ENCODE results near the gene SIRPB2. TPM values are rescaled to one million over a fixed set of nuclear protein-coding genes. Genes with fewer than 3 reads are reported as not detected.

Gene SIRPB2
- total and polyA plus RNA-seq, 2 donors (not counting 3 experiments of a cell fraction or from before 2014, with no cell fraction given) = 9.5 to 19.7 TPM

GRCh38 chr20:1448081-1448620 lies 43.1 kb downstream of the SIRPB2 start:
- Histone ChIP-seq H4K20me1 (replicated peaks; ENCODE audit: control insufficient read depth, extremely low read depth, insufficient read depth, low read length) (no peaks in the 10 kb centered on the region), H3K9me1 (replicated peaks; ENCODE audit: control insufficient read depth, extremely low read depth, insufficient read depth, low read length) (no peaks in the 10 kb centered on the region), H3K4me2 (ENCODE audit: insufficient read depth, low read length) (no peak overlapping the region), H3K9me3 (replicated peaks; ENCODE audit: control insufficient read depth, insufficient read depth, low read length) (no peaks in the 10 kb centered on the region), H3K27me3 (ENCODE audit: control insufficient read depth in 2 of 2, insufficient read depth in 2 of 2, low read length in 2 of 2) (no peaks in the 10 kb centered on the region), H3K4me1 (ENCODE audit: control insufficient read depth, extremely low read depth, insufficient read depth, low read length) (no peaks in the 10 kb centered on the region), H3K79me2 (ENCODE audit: control insufficient read depth, insufficient read depth, low read length) (no peaks in the 10 kb centered on the region), H3K9ac (replicated peaks; ENCODE audit: extremely low read depth, insufficient read depth, low read length) (no peak overlapping the region), H3K36me3 (ENCODE audit: control insufficient read depth in 2 of 2, extremely low read depth in 1 of 2, insufficient read depth in 2 of 2, low read length in 2 of 2) (peaks cover 64 to 70% of the 10 kb centered on the region in 2 experiments), H2AFZ (ENCODE audit: low read depth, low read length) (no peak overlapping the region), H3K27ac (ENCODE audit: insufficient read depth, low read depth, low read length) (no peak overlapping the region), H3K4me3 (replicated peaks in 1 of 3; ENCODE audit: insufficient read depth in 1 of 3, low read depth in 1 of 3, low read length in 3 of 3) (no peak overlapping the region)
- dilution Hi-C loops (cut with MboI; ENCODE audit: extremely low pct_ligation_motif_present, low sequenced_read_pairs) = loop anchor here (25.0 kb wide), 1 partner anchor 136 kb away; no protein-coding TSS in a partner anchor
- no peak for TF ChIP-seq FOS (IDR thresholded peaks at IDR 0.05; ENCODE audit: borderline replicate concordance, insufficient read depth, low read length)
- no peak for TF ChIP-seq EZH2 (IDR thresholded peaks at IDR 0.05; ENCODE audit: borderline replicate concordance, low read depth, low read length, severe bottlenecking)
- FAIRE-seq (no peak), DNase-seq (ENCODE audit: low read depth, low spot score) (no peak)
- BruUV-seq (replicated peaks) = no TSS peak
- POLR2A ChIA-PET = no interaction called here
- intact Hi-C loops (cut with micrococcal nuclease) = no loop called here
- CTCF ChIA-PET = interaction anchor here (0.5 to 5.4 kb wide), 5 partner anchors 11 to 691 kb away, joined by 3 to 34 read pairs (median 6); no protein-coding TSS in a partner anchor

DNA sequence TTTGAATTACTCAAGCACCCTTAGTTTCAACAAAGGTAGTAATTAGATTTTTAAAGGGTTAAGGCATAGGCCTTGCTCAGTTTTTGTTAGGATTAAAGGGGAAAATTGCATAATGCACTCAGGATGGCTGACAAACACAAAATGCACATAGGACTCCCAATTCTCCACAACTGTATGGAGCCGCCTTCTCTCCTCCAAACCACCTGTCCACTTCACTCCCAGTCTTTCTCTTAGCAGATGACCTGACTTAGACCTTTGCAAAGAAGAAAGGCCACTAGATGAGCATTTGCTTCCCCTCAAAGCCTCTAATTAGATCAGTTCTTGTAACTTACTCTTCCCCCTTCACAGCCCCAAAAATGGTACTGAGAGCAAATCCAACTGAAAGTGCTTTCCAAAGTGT lies 44.7 kb downstream of the SIRPB2 start:
- Histone ChIP-seq H3K9me3 (replicated peaks; ENCODE audit: control insufficient read depth, insufficient read depth, low read length) (no peaks in the 10 kb centered on the region), H3K9ac (replicated peaks; ENCODE audit: extremely low read depth, insufficient read depth, low read length) (no peak overlapping the region), H3K9me1 (replicated peaks; ENCODE audit: control insufficient read depth, extremely low read depth, insufficient read depth, low read length) (no peaks in the 10 kb centered on the region), H4K20me1 (replicated peaks; ENCODE audit: control insufficient read depth, extremely low read depth, insufficient read depth, low read length) (no peaks in the 10 kb centered on the region), H3K27ac (ENCODE audit: insufficient read depth, low read depth, low read length) (no peak overlapping the region), H2AFZ (ENCODE audit: low read depth, low read length) (no peak overlapping the region), H3K79me2 (ENCODE audit: control insufficient read depth, insufficient read depth, low read length) (no peaks in the 10 kb centered on the region), H3K4me1 (ENCODE audit: control insufficient read depth, extremely low read depth, insufficient read depth, low read length) (no peaks in the 10 kb centered on the region), H3K4me3 (replicated peaks in 1 of 3; ENCODE audit: insufficient read depth in 1 of 3, low read depth in 1 of 3, low read length in 3 of 3) (no peak overlapping the region), H3K4me2 (ENCODE audit: insufficient read depth, low read length) (no peak overlapping the region), H3K36me3 (ENCODE audit: control insufficient read depth in 2 of 2, extremely low read depth in 1 of 2, insufficient read depth in 2 of 2, low read length in 2 of 2) (peaks cover 52 to 65% of the 10 kb centered on the region in 2 experiments), H3K27me3 (ENCODE audit: control insufficient read depth in 2 of 2, insufficient read depth in 2 of 2, low read length in 2 of 2) (no peaks in the 10 kb centered on the region)
- intact Hi-C loops (cut with micrococcal nuclease) (no loop called here), dilution Hi-C loops (cut with MboI; ENCODE audit: extremely low pct_ligation_motif_present, low sequenced_read_pairs) (loop anchor here (25.0 kb wide), 1 partner anchor 134 kb away; no protein-coding TSS in a partner anchor)
- FAIRE-seq (no peak), DNase-seq (ENCODE audit: low read depth, low spot score) (no peak)
- TF ChIP-seq GATA2 (IDR thresholded peaks at IDR 0.05; ENCODE audit: insufficient read depth, insufficient read length, low read depth, low read length) (no peak), JUN (IDR thresholded peaks at IDR 0.05; ENCODE audit: borderline replicate concordance, insufficient read depth, insufficient read length, low read depth) (no peak), FOS (IDR thresholded peaks at IDR 0.05; ENCODE audit: borderline replicate concordance, insufficient read depth, low read length) (no peak), EZH2 (IDR thresholded peaks at IDR 0.05; ENCODE audit: borderline replicate concordance, low read depth, low read length, severe bottlenecking) (no peak), CTCF (IDR thresholded peaks at IDR 0.05; ENCODE audit: extremely low read depth in 1 of 2, insufficient read depth in 1 of 2, low read depth in 1 of 2, low read length in 2 of 2) (no peak), MYC (IDR thresholded peaks at IDR 0.05; ENCODE audit: low read depth, low read length) (no peak), POLR2AphosphoS5 (IDR thresholded peaks at IDR 0.05; ENCODE audit: insufficient read depth, low read depth, low read length) (no peak), POLR2A (IDR thresholded peaks at IDR 0.05; ENCODE audit: low read depth, low read length) (no peak)
- TF ChIP-seq, protein P1, sequence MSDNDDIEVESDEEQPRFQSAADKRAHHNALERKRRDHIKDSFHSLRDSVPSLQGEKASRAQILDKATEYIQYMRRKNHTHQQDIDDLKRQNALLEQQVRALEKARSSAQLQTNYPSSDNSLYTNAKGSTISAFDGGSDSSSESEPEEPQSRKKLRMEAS (IDR thresholded peaks at IDR 0.05; ENCODE audit: insufficient read depth, insufficient read length) = no peak
- POLR2A ChIA-PET = no interaction called here
- CTCF ChIA-PET = interaction anchor here (0.9 to 4.0 kb wide), 2 partner anchors 57 kb away, joined by 3 to 20 read pairs; no protein-coding TSS in a partner anchor
- no TSS peak for BruUV-seq (replicated peaks)

All from endothelial cell of umbilical vein (primary cell).